ENCODE results near the gene TMEM235. TPM values are rescaled to one million over a fixed set of nuclear protein-coding genes. Genes with fewer than 3 reads are reported as not detected.
"Not testable (repeated sequence)": the region's sequence is repeated elsewhere in the genome, so short reads cannot be mapped to it uniquely, and the experiment has no call there.

The TMEM235 gene
- total and polyA plus RNA-seq, 4 donors, result 1.2 to 2.3 (median 1.9) TPM

GRCh38 chr17:78252701-78253635 lies 21.5 kb downstream of the TMEM235 start:
- Histone ChIP-seq H3K27me3 (ENCODE audit: control insufficient read depth, insufficient read depth, low read length) (peaks cover 3% of the 10 kb centered on the region), H3K4me3 (ENCODE audit: low read depth, low read length) (no peak overlapping the region), H3K4me1 (ENCODE audit: control insufficient read depth, insufficient read depth, low read length) (peaks cover 51% of the 10 kb centered on the region), H3K9me3 (ENCODE audit: control insufficient read depth, insufficient read depth, low read length) (no peaks in the 10 kb centered on the region), H3K36me3 (ENCODE audit: control insufficient read depth, insufficient read depth, low read length) (no peaks in the 10 kb centered on the region), H3K27ac (ENCODE audit: low read depth, low read length) (no peak overlapping the region)
- WGBS (ENCODE audit: insufficient coverage), result 76% methylated on average over 9 of the region's 15 CpGs
- no peak for DNase-seq (ENCODE audit: low read depth in 4 of 6, low spot score in 6 of 6)

- H3K27me3 ChIP-seq (ENCODE audit: control insufficient read depth, insufficient read depth, low read length), result not testable (repeated sequence)
Measured at GRCh38 chr17:78253636-78253945, 22.2 kb downstream of the TMEM235 start.

GRCh38 chr17:78253946-78254672 lies 22.7 kb downstream of the TMEM235 start:
- Histone ChIP-seq H3K27ac (ENCODE audit: low read depth, low read length) (no peak overlapping the region), H3K27me3 (ENCODE audit: control insufficient read depth, insufficient read depth, low read length) (peaks cover 5% of the 10 kb centered on the region), H3K36me3 (ENCODE audit: control insufficient read depth, insufficient read depth, low read length) (no peaks in the 10 kb centered on the region), H3K9me3 (ENCODE audit: control insufficient read depth, insufficient read depth, low read length) (no peaks in the 10 kb centered on the region), H3K4me3 (ENCODE audit: low read depth, low read length) (peak overlapping the region; percentile 58), H3K4me1 (ENCODE audit: control insufficient read depth, insufficient read depth, low read length) (peaks cover 57% of the 10 kb centered on the region)
- WGBS (ENCODE audit: insufficient coverage), result 3% methylated on average over 73 of the region's 73 CpGs
- peak; percentile 81 to 97 (median 86) for DNase-seq (ENCODE audit: low read depth in 4 of 6, low spot score in 6 of 6)

More at GRCh38 chr17:78253636-78253945, 22.2 kb downstream of the TMEM235 start:
- H3K27ac ChIP-seq (ENCODE audit: low read depth, low read length); H3K36me3 ChIP-seq (ENCODE audit: control insufficient read depth, insufficient read depth, low read length); H3K9me3 ChIP-seq (ENCODE audit: control insufficient read depth, insufficient read depth, low read length); DNase-seq (ENCODE audit: low read depth in 4 of 6, low spot score in 6 of 6): not testable (repeated sequence)
- Histone ChIP-seq H3K4me3 (ENCODE audit: low read depth, low read length) (peak overlapping the region; percentile 58), H3K4me1 (ENCODE audit: control insufficient read depth, insufficient read depth, low read length) (peaks cover 55% of the 10 kb centered on the region)
- 76% methylated on average over 9 of the region's 12 CpGs for WGBS (ENCODE audit: insufficient coverage)

GRCh38 chr17:78255029-78255656 lies 23.7 kb downstream of the TMEM235 start:
- no peaks in the 10 kb centered on the region for H3K36me3 ChIP-seq (ENCODE audit: control insufficient read depth, insufficient read depth, low read length)
- H3K27ac ChIP-seq (ENCODE audit: low read depth, low read length), result no peak overlapping the region
- peaks cover 5% of the 10 kb centered on the region for H3K27me3 ChIP-seq (ENCODE audit: control insufficient read depth, insufficient read depth, low read length)
- WGBS (ENCODE audit: insufficient coverage), result 92% methylated on average over 17 of the region's 18 CpGs
- peaks cover 56% of the 10 kb centered on the region for H3K4me1 ChIP-seq (ENCODE audit: control insufficient read depth, insufficient read depth, low read length)
- no peak overlapping the region for H3K4me3 ChIP-seq (ENCODE audit: low read depth, low read length)
- DNase-seq (ENCODE audit: low read depth in 4 of 6, low spot score in 6 of 6), result no peak
- H3K9me3 ChIP-seq (ENCODE audit: control insufficient read depth, insufficient read depth, low read length), result no peaks in the 10 kb centered on the region

GRCh38 chr17:78255953-78256706 lies 24.7 kb downstream of the TMEM235 start:
- DNase-seq (ENCODE audit: low read depth in 4 of 6, low spot score in 6 of 6), result no peak
- Histone ChIP-seq H3K27ac (ENCODE audit: low read depth, low read length) (no peak overlapping the region), H3K27me3 (ENCODE audit: control insufficient read depth, insufficient read depth, low read length) (peaks cover 5% of the 10 kb centered on the region), H3K4me1 (ENCODE audit: control insufficient read depth, insufficient read depth, low read length) (peaks cover 46% of the 10 kb centered on the region), H3K4me3 (ENCODE audit: low read depth, low read length) (no peak overlapping the region), H3K9me3 (ENCODE audit: control insufficient read depth, insufficient read depth, low read length) (no peaks in the 10 kb centered on the region), H3K36me3 (ENCODE audit: control insufficient read depth, insufficient read depth, low read length) (no peaks in the 10 kb centered on the region)
- 73% methylated on average over 13 of the region's 14 CpGs for WGBS (ENCODE audit: insufficient coverage)

GRCh38 chr17:78256707-78257591 lies 25.5 kb downstream of the TMEM235 start:
- no peaks in the 10 kb centered on the region for H3K36me3 ChIP-seq (ENCODE audit: control insufficient read depth, insufficient read depth, low read length)
- H3K4me1 ChIP-seq (ENCODE audit: control insufficient read depth, insufficient read depth, low read length), result peaks cover 40% of the 10 kb centered on the region
- H3K4me3 ChIP-seq (ENCODE audit: low read depth, low read length), result no peak overlapping the region
- DNase-seq (ENCODE audit: low read depth in 4 of 6, low spot score in 6 of 6), result no peak
- H3K9me3 ChIP-seq (ENCODE audit: control insufficient read depth, insufficient read depth, low read length), result no peaks in the 10 kb centered on the region
- peaks cover 5% of the 10 kb centered on the region for H3K27me3 ChIP-seq (ENCODE audit: control insufficient read depth, insufficient read depth, low read length)
- 43% methylated on average over 13 of the region's 18 CpGs for WGBS (ENCODE audit: insufficient coverage)
- H3K27ac ChIP-seq (ENCODE audit: low read depth, low read length), result no peak overlapping the region

GRCh38 chr17:78257810-78258322 lies 26.4 kb downstream of the TMEM235 start:
- no peaks in the 10 kb centered on the region for H3K36me3 ChIP-seq (ENCODE audit: control insufficient read depth, insufficient read depth, low read length)
- no peak overlapping the region for H3K27ac ChIP-seq (ENCODE audit: low read depth, low read length)
- peaks cover 35% of the 10 kb centered on the region for H3K4me1 ChIP-seq (ENCODE audit: control insufficient read depth, insufficient read depth, low read length)
- no peaks in the 10 kb centered on the region for H3K9me3 ChIP-seq (ENCODE audit: control insufficient read depth, insufficient read depth, low read length)
- no peak for DNase-seq (ENCODE audit: low read depth in 4 of 6, low spot score in 6 of 6)
- peaks cover 5% of the 10 kb centered on the region for H3K27me3 ChIP-seq (ENCODE audit: control insufficient read depth, insufficient read depth, low read length)
- no peak overlapping the region for H3K4me3 ChIP-seq (ENCODE audit: low read depth, low read length)
- 40% methylated on average over 16 of the region's 16 CpGs for WGBS (ENCODE audit: insufficient coverage)

- Histone ChIP-seq H3K27me3 (ENCODE audit: control insufficient read depth, insufficient read depth, low read length) (peaks cover 5% of the 10 kb centered on the region), H3K9me3 (ENCODE audit: control insufficient read depth, insufficient read depth, low read length) (no peaks in the 10 kb centered on the region), H3K4me1 (ENCODE audit: control insufficient read depth, insufficient read depth, low read length) (peaks cover 35% of the 10 kb centered on the region), H3K36me3 (ENCODE audit: control insufficient read depth, insufficient read depth, low read length) (no peaks in the 10 kb centered on the region), H3K27ac (ENCODE audit: low read depth, low read length) (no peak overlapping the region), H3K4me3 (ENCODE audit: low read depth, low read length) (no peak overlapping the region)
- WGBS (ENCODE audit: insufficient coverage), result 50% methylated on average over 20 of the region's 23 CpGs
- DNase-seq (ENCODE audit: low read depth in 4 of 6, low spot score in 6 of 6), result no peak
Measured at GRCh38 chr17:78258323-78259191, 27.1 kb downstream of the TMEM235 start.

Measured in spinal cord (tissue), 10 donors.